Peyer's patch (tissue), 4 donors: ENCODE results near the gene LRIG1. TPM values are rescaled to one million over a fixed set of nuclear protein-coding genes. Genes with fewer than 3 reads are reported as not detected.

Experiments used
- DNase-seq, 3 donors: peaks; one replicate each; pipeline ENCODE4 v3.0.0-alpha.2; 2017 to 2019
- H3K27ac ChIP-seq, 4 donors: fragments of 200-600 bp; sonication (generic); one replicate each; pipeline ENCODE4 v1.5.1; 2016 to 2019
- H3K27me3 ChIP-seq, 2 donors: fragments of 200-600 bp; sonication (generic); one replicate each; pipeline ENCODE4 v1.5.1; 2019
- H3K36me3 ChIP-seq, 3 donors: fragments of 200-600 bp; sonication (generic); one replicate each; pipeline ENCODE4 v1.5.1; 2016 to 2019
- H3K4me1 ChIP-seq, 4 donors: fragments of 200-600 bp; sonication (generic); one replicate each; pipeline ENCODE4 v1.5.1; 2016 to 2019
- H3K4me3 ChIP-seq, 4 donors: fragments of 200-600 bp; sonication (generic); 1 replicate in 3 of 4; 2 replicates in 1 of 4; pipeline ENCODE4 v1.5.1; 2016 to 2019; ENCODE audit warnings: mild to moderate bottlenecking in 1 of 4
- H3K9me3 ChIP-seq, 4 donors: fragments of 200-600 bp; sonication (generic); one replicate each; pipeline ENCODE4 v1.5.1; 2016 to 2019; ENCODE audit warnings: mild to moderate bottlenecking in 1 of 4
- POLR2A ChIP-seq, 2 donors: fragments of 450-650 bp; IDR thresholded peaks; one replicate each; pipeline ENCODE4 v1.5.1; 2017; ENCODE audit warnings: antibody characterized with exemption in 2 of 2, mild to moderate bottlenecking in 2 of 2, moderate library complexity in 2 of 2
- total RNA-seq, 4 donors: library from RNA; depleted of rRNA; stranded (reverse); fragments of >200 nt; gene quantifications; one replicate each; pipeline ENCODE4 v1.1.0, GENCODE V29; 2016
- TF ChIP-seq, protein P1 (sequence below), 6 experiments: fragments of 450-650 bp in 4 of 6; fragments of 200-600 bp in 2 of 6; sonication (generic) in 1 of 6; IDR thresholded peaks; one replicate each; pipeline ENCODE4 v1.5.1; 2017 to 2019; ENCODE audit warnings: antibody characterized with exemption in 6 of 6, mild to moderate bottlenecking in 3 of 6, moderate library complexity in 1 of 6

Gene LRIG1
- total RNA-seq, 4 donors from 2014 or later = 28.5 to 65.2 (median 59.2) TPM

DNA sequence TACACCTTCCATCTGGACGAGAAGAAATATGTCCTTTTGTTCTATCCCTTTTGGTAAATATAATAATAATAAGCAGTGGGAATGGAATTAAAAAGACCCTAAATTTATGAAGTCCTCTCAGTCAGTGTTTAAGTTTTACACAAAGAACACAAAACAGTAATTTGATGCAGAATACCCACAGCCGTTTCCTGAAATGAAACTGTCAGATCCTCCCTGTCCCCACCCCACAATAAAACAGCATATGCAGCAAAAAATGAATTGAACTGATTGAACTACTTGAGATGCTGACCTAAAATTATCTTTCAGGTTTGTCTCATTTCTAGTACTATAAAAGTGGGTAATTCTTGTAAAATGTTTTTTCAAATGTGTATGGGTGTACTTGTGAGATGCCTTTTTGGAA lies 2.2 kb upstream of the LRIG1 start:
- Histone ChIP-seq H3K27me3 (no peaks in the 10 kb centered on the region), H3K36me3 (no peaks in the 10 kb centered on the region), H3K27ac (no peak overlapping the region), H3K4me3 (no peak overlapping the region), H3K9me3 (no peaks in the 10 kb centered on the region), H3K4me1 (peaks cover 0 to 4% (median 2%) of the 10 kb centered on the region in 4 donors)
- DNase-seq = no peak
- TF ChIP-seq, protein P1, sequence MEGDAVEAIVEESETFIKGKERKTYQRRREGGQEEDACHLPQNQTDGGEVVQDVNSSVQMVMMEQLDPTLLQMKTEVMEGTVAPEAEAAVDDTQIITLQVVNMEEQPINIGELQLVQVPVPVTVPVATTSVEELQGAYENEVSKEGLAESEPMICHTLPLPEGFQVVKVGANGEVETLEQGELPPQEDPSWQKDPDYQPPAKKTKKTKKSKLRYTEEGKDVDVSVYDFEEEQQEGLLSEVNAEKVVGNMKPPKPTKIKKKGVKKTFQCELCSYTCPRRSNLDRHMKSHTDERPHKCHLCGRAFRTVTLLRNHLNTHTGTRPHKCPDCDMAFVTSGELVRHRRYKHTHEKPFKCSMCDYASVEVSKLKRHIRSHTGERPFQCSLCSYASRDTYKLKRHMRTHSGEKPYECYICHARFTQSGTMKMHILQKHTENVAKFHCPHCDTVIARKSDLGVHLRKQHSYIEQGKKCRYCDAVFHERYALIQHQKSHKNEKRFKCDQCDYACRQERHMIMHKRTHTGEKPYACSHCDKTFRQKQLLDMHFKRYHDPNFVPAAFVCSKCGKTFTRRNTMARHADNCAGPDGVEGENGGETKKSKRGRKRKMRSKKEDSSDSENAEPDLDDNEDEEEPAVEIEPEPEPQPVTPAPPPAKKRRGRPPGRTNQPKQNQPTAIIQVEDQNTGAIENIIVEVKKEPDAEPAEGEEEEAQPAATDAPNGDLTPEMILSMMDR (IDR thresholded peaks at IDR 0.05) = no peak
- TF ChIP-seq POLR2A (IDR thresholded peaks at IDR 0.05) = no peak

DNA sequence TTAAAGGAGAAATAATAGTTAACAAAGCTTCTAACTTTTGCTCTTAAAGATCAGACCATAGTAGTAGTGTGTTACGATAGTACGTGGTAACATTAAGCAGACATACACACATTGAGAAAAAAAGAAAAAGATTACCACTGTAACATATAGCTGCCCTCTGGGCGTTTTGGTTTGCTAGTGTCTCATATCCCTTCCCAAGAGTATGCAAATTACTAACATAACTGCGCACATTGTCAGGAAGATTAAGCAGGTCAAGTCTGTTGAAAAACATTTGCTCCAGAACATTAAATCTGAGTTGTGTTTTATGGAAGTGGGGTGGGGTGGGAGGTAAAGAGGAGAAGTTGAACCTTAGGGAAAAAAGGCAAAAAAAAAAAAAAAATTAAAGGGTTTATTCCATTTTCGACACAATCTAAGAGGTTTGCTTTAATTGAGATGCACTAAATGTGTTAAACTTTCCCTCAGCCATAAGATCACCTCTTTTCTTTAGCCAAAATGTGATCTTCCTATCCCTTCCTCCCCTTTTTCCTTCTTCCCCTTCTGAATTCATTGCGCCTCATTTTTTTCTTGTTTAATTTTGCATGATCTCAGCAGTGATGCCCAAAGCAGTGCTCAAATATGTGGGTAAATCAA lies 1.5 kb upstream of the LRIG1 start:
- Histone ChIP-seq H3K27me3 (no peaks in the 10 kb centered on the region), H3K9me3 (no peaks in the 10 kb centered on the region), H3K27ac (no peak overlapping the region), H3K4me1 (peaks cover 0 to 4% (median 2%) of the 10 kb centered on the region in 4 donors), H3K36me3 (no peaks in the 10 kb centered on the region), H3K4me3 (no peak overlapping the region)
- TF ChIP-seq, protein P1 (IDR thresholded peaks at IDR 0.05) = no peak
- TF ChIP-seq POLR2A (IDR thresholded peaks at IDR 0.05) = no peak
- DNase-seq = no peak

DNA sequence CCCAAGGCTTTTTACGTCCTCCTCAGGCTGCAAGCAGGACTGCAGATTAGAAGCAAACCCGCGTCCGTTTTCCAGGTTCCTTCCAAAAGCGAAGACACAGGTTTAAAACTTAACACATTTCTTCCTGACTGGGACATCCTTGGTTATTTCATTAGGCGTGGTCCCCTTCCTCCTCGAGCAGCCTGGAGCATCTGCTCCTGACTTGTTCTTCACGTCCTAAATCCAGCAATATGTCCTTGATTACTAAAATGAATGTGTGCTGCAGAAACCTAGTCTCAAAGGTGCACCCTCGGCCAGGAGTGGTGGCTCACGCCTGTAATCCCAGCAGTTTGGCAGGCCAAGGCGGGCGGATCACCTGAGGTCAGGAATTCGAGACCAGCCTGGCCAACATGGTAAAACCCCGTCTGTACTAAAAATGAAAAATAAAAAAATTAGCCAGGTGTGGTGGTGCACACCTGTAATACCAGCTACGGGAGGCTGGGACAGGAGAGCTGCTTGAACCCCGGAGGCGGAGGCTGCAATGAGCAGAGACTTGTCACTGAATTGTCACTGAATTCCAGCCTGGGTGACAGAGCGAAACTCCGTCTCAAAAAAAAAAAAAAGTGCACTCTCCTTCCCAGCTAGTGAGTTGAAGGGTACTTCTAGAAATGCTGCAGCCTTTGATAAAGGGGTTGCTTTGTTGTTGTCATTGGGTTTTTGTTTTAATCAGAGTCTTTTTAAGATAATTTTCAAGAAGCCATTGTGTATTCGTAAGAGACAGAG lies 842 bp upstream of the LRIG1 start:
- peaks cover 0 to 5% (median 4%) of the 10 kb centered on the region in 4 donors for H3K4me1 ChIP-seq
- TF ChIP-seq POLR2A (IDR thresholded peaks at IDR 0.05) = no peak
- TF ChIP-seq, protein P1 (IDR thresholded peaks at IDR 0.05) = no peak
- no peaks in the 10 kb centered on the region for H3K9me3 ChIP-seq
- H3K27me3 ChIP-seq = no peaks in the 10 kb centered on the region
- peak overlapping the region; percentile 63 to 91 (median 84) for H3K4me3 ChIP-seq
- H3K27ac ChIP-seq = peak overlapping the region in 2 of 4 donors; percentile 9 to 83
- no peaks in the 10 kb centered on the region for H3K36me3 ChIP-seq
- DNase-seq = no peak

DNA sequence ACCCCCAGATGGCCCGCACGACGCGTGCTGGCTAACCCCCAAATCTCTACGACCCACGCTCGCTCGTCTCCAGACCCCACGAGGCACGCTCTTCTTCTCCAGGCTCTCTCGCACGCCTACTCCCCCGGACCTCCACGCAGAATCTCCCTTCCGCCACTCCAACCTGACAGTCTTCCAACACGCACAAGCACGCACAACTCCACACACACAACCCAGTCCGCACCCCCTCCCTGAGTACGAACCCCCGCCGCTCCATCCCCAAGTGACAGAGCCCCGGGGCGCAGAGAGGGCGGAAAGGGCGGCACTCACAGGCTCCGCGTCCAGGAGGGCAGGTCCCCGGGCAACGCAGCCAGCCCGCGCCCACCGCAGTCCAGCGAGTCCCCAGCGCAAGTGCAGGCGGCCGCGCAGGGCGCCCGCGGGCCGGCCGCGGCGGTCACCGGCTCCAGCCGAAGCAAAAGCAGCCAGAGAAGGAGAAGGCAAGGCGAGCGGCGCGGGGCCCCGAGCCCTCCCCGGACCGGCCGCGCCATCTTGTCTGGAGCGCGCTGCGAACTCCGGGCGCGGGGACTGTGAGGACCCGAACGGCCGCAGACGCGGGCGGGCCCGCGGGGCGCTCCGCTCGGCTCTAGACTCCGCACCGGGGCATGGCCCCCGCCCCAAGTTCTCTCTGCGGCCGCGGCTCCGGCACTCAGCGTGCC lies 794 bp downstream of the LRIG1 start:
- no peak for TF ChIP-seq POLR2A (IDR thresholded peaks at IDR 0.05)
- TF ChIP-seq, protein P1 (IDR thresholded peaks at IDR 0.05) = no peak
- DNase-seq = peak; percentile 26 to 74 (median 60)
- H3K36me3 ChIP-seq = no peaks in the 10 kb centered on the region
- no peaks in the 10 kb centered on the region for H3K9me3 ChIP-seq
- no peaks in the 10 kb centered on the region for H3K27me3 ChIP-seq
- H3K27ac ChIP-seq = peak overlapping the region; percentile 82 to 95 (median 86)
- peaks cover 0 to 16% (median 5%) of the 10 kb centered on the region in 4 donors for H3K4me1 ChIP-seq
- peak overlapping the region; percentile 63 to 91 (median 84) for H3K4me3 ChIP-seq

DNA sequence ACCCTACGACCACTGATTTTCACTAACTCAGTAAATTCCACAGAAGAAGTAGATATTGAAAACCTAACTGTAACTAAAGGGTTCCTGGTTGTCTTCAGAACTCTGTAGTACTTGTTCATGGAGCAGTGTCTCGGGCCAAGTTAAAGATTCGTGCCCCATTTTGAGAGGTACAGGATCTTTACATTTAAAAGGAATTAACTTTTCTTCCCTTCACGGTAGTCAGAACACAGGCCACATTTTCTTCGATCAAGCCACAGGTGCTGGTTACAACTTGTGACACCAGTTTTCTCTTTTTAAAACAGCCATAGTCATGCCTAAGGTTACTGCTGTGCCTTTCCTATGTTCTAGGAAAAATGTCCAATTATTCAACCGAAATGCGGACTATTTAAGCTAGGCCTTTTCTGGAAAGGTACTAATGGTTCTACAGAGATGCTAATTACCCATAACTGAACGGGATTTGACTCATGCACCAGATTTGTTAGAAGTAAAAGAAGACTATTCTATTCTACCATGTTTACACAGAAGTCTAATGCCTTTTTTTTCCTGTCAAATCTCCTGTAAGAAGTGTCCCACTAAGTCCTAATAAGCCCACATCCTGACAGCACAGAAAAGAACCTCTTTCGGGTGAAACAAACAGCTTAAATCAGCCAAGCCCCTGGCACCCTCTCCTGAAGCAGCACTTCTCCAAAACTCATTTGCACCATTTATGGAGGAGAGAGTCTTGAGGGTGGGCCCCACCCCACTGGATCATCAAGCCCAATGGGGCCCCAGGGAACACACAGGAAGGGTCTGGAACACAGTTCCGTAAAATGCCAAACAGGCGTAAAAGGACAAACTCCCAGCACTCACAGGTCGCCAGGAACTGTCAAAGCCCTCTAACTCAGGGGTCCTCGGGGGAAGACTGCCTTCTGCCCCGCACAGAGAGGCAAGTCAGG lies 1.9 kb downstream of the LRIG1 start:
- Histone ChIP-seq H3K27ac (peak overlapping the region; percentile 82 to 95 (median 86)), H3K4me1 (peaks cover 0 to 25% (median 5%) of the 10 kb centered on the region in 4 donors), H3K4me3 (peak overlapping the region; percentile 63 to 91 (median 84)), H3K36me3 (no peaks in the 10 kb centered on the region), H3K27me3 (no peaks in the 10 kb centered on the region), H3K9me3 (no peaks in the 10 kb centered on the region)
- no peak for DNase-seq
- TF ChIP-seq, protein P1 (IDR thresholded peaks at IDR 0.05) = no peak
- no peak for TF ChIP-seq POLR2A (IDR thresholded peaks at IDR 0.05)
